ENCODE data around the gene OLFML2A.
A peak's percentile ranks its signal among the peaks of the same experiment; 100 is the strongest.

The OLFML2A gene

DNA sequence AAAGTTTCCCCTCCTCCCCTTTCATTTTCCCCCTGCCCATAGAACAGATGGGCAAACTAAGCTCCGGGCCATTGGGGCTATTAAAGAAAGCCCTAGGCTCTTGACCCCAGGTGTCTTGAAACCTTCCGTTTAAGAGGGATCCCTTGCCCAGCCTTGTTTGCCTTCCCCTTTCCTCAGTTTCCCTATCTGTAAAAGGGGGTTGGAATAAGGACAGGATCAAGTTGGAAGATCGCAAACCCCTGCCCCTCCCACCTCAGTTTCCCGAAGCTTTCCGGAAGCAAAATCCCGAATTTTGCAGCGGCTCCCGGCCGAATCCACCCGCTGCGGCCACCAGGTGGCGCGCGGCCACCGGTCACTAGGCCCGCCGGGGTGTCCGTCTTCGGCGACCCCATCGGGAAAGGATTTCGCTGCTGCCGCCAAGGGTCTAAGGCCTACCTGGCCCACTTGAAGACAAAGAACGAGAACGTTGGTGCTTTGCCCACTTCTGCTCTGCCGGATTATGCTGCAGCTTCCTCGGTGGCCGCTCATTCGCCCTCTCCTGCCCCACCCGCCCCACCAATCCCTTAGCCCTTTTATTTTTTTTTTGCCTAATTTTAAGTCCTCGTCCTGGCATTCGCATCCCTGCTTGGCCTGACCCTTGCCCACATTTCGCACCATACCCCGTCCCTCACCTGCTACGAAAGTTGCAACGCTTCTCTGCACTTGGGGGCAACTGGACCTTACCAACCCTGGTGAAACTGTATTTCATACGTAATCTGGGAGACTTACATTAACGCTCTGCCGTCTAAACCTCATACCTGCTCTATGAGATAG is 4.9 kb upstream of the OLFML2A start (continued):
- TF ChIP-seq ZNF214 (tag by site-specific recombination; IDR thresholded peaks at IDR 0.05; ENCODE audit: borderline replicate concordance): no peak
- peak; percentile 75 for TF ChIP-seq ZNF335 (tag by site-specific recombination; conservative IDR thresholded peaks at IDR 0.05)
- no peak for TF ChIP-seq ZFHX2 (tag by site-specific recombination; conservative IDR thresholded peaks at IDR 0.05)
- peak; percentile 86 for TF ChIP-seq ZEB2 (tag by site-specific recombination; IDR thresholded peaks at IDR 0.05)
- TF ChIP-seq ZNF341 (tag by site-specific recombination; IDR thresholded peaks at IDR 0.05; ENCODE audit: low read depth): peak; percentile 72
- TF ChIP-seq SP7 (tag by site-specific recombination; IDR thresholded peaks at IDR 0.05): peak; percentile 5; the same call in 1 of the 2 replicates
- TF ChIP-seq, protein P1, sequence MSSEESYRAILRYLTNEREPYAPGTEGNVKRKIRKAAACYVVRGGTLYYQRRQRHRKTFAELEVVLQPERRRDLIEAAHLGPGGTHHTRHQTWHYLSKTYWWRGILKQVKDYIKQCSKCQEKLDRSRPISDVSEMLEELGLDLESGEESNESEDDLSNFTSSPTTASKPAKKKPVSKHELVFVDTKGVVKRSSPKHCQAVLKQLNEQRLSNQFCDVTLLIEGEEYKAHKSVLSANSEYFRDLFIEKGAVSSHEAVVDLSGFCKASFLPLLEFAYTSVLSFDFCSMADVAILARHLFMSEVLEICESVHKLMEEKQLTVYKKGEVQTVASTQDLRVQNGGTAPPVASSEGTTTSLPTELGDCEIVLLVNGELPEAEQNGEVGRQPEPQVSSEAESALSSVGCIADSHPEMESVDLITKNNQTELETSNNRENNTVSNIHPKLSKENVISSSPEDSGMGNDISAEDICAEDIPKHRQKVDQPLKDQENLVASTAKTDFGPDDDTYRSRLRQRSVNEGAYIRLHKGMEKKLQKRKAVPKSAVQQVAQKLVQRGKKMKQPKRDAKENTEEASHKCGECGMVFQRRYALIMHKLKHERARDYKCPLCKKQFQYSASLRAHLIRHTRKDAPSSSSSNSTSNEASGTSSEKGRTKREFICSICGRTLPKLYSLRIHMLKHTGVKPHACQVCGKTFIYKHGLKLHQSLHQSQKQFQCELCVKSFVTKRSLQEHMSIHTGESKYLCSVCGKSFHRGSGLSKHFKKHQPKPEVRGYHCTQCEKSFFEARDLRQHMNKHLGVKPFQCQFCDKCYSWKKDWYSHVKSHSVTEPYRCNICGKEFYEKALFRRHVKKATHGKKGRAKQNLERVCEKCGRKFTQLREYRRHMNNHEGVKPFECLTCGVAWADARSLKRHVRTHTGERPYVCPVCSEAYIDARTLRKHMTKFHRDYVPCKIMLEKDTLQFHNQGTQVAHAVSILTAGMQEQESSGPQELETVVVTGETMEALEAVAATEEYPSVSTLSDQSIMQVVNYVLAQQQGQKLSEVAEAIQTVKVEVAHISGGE (tag by site-specific recombination; conservative IDR thresholded peaks at IDR 0.05; ENCODE audit: low read depth): 0 out of 2 replicates have a peak, but pooled peaks have one; percentile 18
- TF ChIP-seq ZFP3 (tag by site-specific recombination; IDR thresholded peaks at IDR 0.05; ENCODE audit: low read depth): no peak
- no peak for TF ChIP-seq ZNF175 (tag by site-specific recombination; IDR thresholded peaks at IDR 0.05)
- TF ChIP-seq BCL11A (tag by site-specific recombination; IDR thresholded peaks at IDR 0.05; ENCODE audit: low read depth): peak; percentile 45; the same call in 1 of the 2 replicates
- peak; percentile 62; the same call in 1 of the 2 replicates for TF ChIP-seq MZF1 (tag by site-specific recombination; IDR thresholded peaks at IDR 0.05; ENCODE audit: borderline replicate concordance)
- TF ChIP-seq PRDM10 (tag by site-specific recombination; IDR thresholded peaks at IDR 0.05): no peak
- TF ChIP-seq ZNF223 (tag by site-specific recombination; IDR thresholded peaks at IDR 0.05): no peak
- peak; percentile 94 for TF ChIP-seq IKZF3 (tag by site-specific recombination; IDR thresholded peaks at IDR 0.05)
- no peak for TF ChIP-seq ZNF664 (tag by site-specific recombination; IDR thresholded peaks at IDR 0.05)
- no peak for TF ChIP-seq PRDM2 (tag by site-specific recombination; IDR thresholded peaks at IDR 0.05; ENCODE audit: borderline replicate concordance)
- no peak for TF ChIP-seq SALL2 (tag by site-specific recombination; IDR thresholded peaks at IDR 0.05; ENCODE audit: borderline replicate concordance)
- no peak for TF ChIP-seq YY2 (tag by site-specific recombination; IDR thresholded peaks at IDR 0.05)
- no peak for TF ChIP-seq ZNF112 (tag by site-specific recombination; IDR thresholded peaks at IDR 0.05)
- TF ChIP-seq KLF7 (tag by site-specific recombination; IDR thresholded peaks at IDR 0.05; ENCODE audit: borderline replicate concordance): no peak
- TF ChIP-seq KLF10 (tag by site-specific recombination; IDR thresholded peaks at IDR 0.05): peak; percentile 56
- 0 out of 2 replicates have a peak, but pooled peaks have one; percentile 10 for TF ChIP-seq WT1 (tag by site-specific recombination; IDR thresholded peaks at IDR 0.05)
- TF ChIP-seq GLIS1 (tag by site-specific recombination; IDR thresholded peaks at IDR 0.05): no peak
- TF ChIP-seq KLF17 (tag by site-specific recombination; IDR thresholded peaks at IDR 0.05): peak; percentile 51; the same call in 1 of the 2 replicates
- no peak for TF ChIP-seq ZNF529 (tag by site-specific recombination; IDR thresholded peaks at IDR 0.05; ENCODE audit: insufficient replicate concordance)

Data from HEK293 (cell line).